Left lung (tissue), 10 donors: ENCODE measurements around the gene ADPRHL1. TPM values are rescaled to one million over a fixed set of nuclear protein-coding genes. Genes with fewer than 3 reads are reported as not detected.

Experiments used
- ATAC-seq: fragments of 200-7000 bp; cut with Tn5 transposase; one replicate; pipeline ENCODE4 v1.9.1; 2020; ENCODE audit warnings: moderate library complexity
- DNase-seq, 4 donors: peaks; one replicate each; pipeline ENCODE4 v3.0.0-alpha.2; 2013 to 2020
- H3K27ac ChIP-seq, 2 donors: fragments of 200-600 bp; sonication (generic) in 1 of 2; one replicate each; pipeline versions ENCODE4 v1.5.0 to v1.8.0; 2020 to 2021
- H3K27me3 ChIP-seq, 2 donors: fragments of 200-600 bp; sonication (generic) in 1 of 2; one replicate each; pipeline versions ENCODE4 v1.5.0 to v1.8.0; 2020 to 2021
- H3K36me3 ChIP-seq, 2 donors: fragments of 200-600 bp; sonication (generic) in 1 of 2; one replicate each; pipeline versions ENCODE4 v1.5.0 to v1.8.0; 2020 to 2021
- H3K4me1 ChIP-seq, 2 donors: fragments of 200-600 bp; one replicate each; pipeline ENCODE4 v1.8.0; 2021
- H3K4me3 ChIP-seq, 2 donors: fragments of 200-600 bp; sonication (generic) in 1 of 2; one replicate each; pipeline versions ENCODE4 v1.5.0 to v1.8.0; 2020 to 2021; ENCODE audit warnings: mild to moderate bottlenecking in 1 of 2
- H3K9me3 ChIP-seq, 2 donors: fragments of 200-600 bp; sonication (generic) in 1 of 2; one replicate each; pipeline versions ENCODE4 v1.5.0 to v1.8.0; 2020 to 2021
- CTCF ChIP-seq, 2 donors: fragments of 200-600 bp; sonication (generic) in 1 of 2; IDR thresholded peaks; one replicate each; pipeline versions ENCODE4 v1.5.0 to v1.8.0; 2021; ENCODE audit warnings: antibody characterized with exemption in 2 of 2
- intact Hi-C, 2 donors: fragments of 100-400 bp; cut with DNase I; formaldehyde crosslinking; loops; one replicate each; pipeline versions ENCODE4 v1.11.2 to v1.14.2; 2022
- polyA plus RNA-seq, 6 donors: library from polyadenylated mRNA; unstranded; fragments of 120-200 nt; gene quantifications; one replicate each; pipeline ENCODE4 v1.2.1, GENCODE V29; 2013; ENCODE audit not compliant: insufficient read length in 6 of 6
- total RNA-seq, 2 donors: library from RNA; stranded (reverse); fragmentation: NEBNext Ultra II Directional; extraction: Animal tissue kit (Norgen Biotek cat#: 25700); gene quantifications; one replicate each; pipeline ENCODE4 v1.2.1, GENCODE V29; 2021
- donor health status: DM: no; HTN: yes; CAD: no.
- donor health status: DM: no; HTN: no; CAD: no.

The ADPRHL1 gene
- total and polyA plus RNA-seq, 8 donors: 0.66 to 2.3 (median 1.5) TPM

DNA sequence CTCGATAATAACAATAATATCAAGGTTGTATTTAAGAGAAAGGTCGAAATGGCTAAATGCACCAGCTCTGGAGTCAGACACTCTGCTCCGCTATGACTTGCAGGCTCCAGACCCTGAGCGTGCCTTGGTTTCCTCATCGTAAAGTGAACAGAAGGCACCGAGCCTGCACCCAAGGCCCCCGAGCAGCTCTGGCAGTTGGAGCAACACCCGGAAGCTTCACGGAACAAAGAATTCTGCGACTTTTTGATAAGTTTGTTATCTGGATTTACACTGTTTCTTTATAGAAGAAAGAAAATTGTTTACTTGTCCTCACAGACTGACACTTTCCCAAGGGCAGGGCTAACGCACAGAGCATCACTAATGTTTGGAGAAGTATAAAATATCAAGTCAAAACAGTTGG, 93.7 kb downstream of the ADPRHL1 start:
- H3K4me1 ChIP-seq: peaks cover under 1 to 10% of the 10 kb centered on the region in 2 donors
- ATAC-seq: no peak
- H3K27ac ChIP-seq: no peak overlapping the region
- H3K36me3 ChIP-seq: no peaks in the 10 kb centered on the region
- DNase-seq: no peak
- H3K9me3 ChIP-seq: no peaks in the 10 kb centered on the region
- peaks cover 0 to 44% of the 10 kb centered on the region in 2 donors for H3K27me3 ChIP-seq
- TF ChIP-seq CTCF (IDR thresholded peaks at IDR 0.05): no peak
- no peak overlapping the region for H3K4me3 ChIP-seq
- intact Hi-C loops: no loop called here

GRCh38 chr13:113358653-113359190, 94.6 kb downstream of the ADPRHL1 start:
- no peak for TF ChIP-seq CTCF (IDR thresholded peaks at IDR 0.05)
- Histone ChIP-seq H3K4me1 (peaks cover 0 to 9% of the 10 kb centered on the region in 2 donors), H3K4me3 (no peak overlapping the region), H3K9me3 (no peaks in the 10 kb centered on the region), H3K36me3 (no peaks in the 10 kb centered on the region), H3K27me3 (peaks cover 0 to 38% of the 10 kb centered on the region in 2 donors), H3K27ac (no peak overlapping the region)
- no peak for DNase-seq
- intact Hi-C loops: no loop called here
- ATAC-seq: no peak

GRCh38 chr13:113357529-113357928, 95.8 kb downstream of the ADPRHL1 start:
- ATAC-seq: no peak
- TF ChIP-seq CTCF (IDR thresholded peaks at IDR 0.05): no peak
- Histone ChIP-seq H3K27me3 (peaks cover 0 to 26% of the 10 kb centered on the region in 2 donors), H3K4me1 (no peaks in the 10 kb centered on the region), H3K27ac (no peak overlapping the region), H3K4me3 (no peak overlapping the region), H3K36me3 (no peaks in the 10 kb centered on the region), H3K9me3 (no peaks in the 10 kb centered on the region)
- intact Hi-C loops: no loop called here
- DNase-seq: no peak

DNA sequence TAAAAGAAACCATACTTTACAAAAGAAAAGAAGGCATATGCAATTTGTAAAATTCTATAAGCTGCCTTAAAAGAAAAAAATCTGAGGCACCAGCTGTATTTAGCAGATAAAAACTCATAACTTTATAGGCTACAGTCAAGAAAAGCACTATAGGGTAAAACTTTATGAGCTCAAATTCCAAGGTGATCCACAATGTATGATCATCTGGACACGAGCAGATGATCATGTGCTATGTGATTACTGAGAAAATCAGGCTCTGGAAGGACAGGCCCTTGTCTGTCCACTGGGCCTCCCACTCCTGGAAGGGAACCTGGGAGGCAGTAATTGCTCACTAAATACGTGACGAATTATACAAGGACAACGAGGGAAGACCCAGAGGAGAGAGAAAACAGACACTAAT, 96.7 kb downstream of the ADPRHL1 start:
- Histone ChIP-seq H3K4me3 (no peak overlapping the region), H3K9me3 (no peaks in the 10 kb centered on the region), H3K27me3 (peaks cover 0 to 17% of the 10 kb centered on the region in 2 donors), H3K4me1 (no peaks in the 10 kb centered on the region), H3K27ac (no peak overlapping the region), H3K36me3 (no peaks in the 10 kb centered on the region)
- no peak for ATAC-seq
- no peak for TF ChIP-seq CTCF (IDR thresholded peaks at IDR 0.05)
- no peak for DNase-seq
- intact Hi-C loops: no loop called here

DNA sequence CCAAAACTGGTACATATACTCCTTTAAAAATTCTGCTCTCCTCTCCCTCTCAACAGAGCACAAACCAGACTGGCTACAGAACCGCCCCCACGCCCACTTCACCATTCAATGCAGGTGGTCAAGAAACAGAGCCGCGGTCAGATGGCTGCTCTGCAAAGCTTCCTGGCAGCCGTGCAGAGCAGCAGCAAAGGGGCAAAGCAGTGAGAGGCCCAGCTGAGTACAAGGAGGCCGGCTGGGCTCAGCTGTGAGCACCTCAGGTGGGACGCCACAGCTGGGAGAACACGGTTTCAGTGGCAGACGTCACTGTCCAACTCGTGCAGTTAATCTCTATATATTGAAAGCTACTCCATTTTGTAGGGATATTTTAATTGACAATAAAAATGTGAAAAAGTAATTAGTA, 97.7 kb downstream of the ADPRHL1 start:
- DNase-seq: no peak
- TF ChIP-seq CTCF (IDR thresholded peaks at IDR 0.05): no peak
- H3K9me3 ChIP-seq: no peaks in the 10 kb centered on the region
- no peak overlapping the region for H3K4me3 ChIP-seq
- H3K27ac ChIP-seq: no peak overlapping the region
- no peak for ATAC-seq
- intact Hi-C loops: no loop called here
- H3K4me1 ChIP-seq: peaks cover 0 to 8% of the 10 kb centered on the region in 2 donors
- H3K27me3 ChIP-seq: peaks cover 0 to 7% of the 10 kb centered on the region in 2 donors
- no peaks in the 10 kb centered on the region for H3K36me3 ChIP-seq
